GM12891 (cell line): ENCODE results near the gene CRYBA2.
A peak's percentile ranks its signal among the peaks of the same experiment; 100 is the strongest.

ENCODE experiments used
- DNase-seq: peaks from one replicate; pipeline ENCODE4 v3.0.0; 2011; ENCODE audit warnings: low spot score; ENCODE audit not compliant: insufficient read length
- FAIRE-seq: peaks from 2 replicates; lab custom pipeline; 2011; peaks lifted over from hg19 to GRCh38; lab: Jason Lieb, UNC
- PAX5 ChIP-seq: IDR thresholded peaks from 2 replicates; pipeline ENCODE4 v1.6.1; 2011; ENCODE audit warnings: low read length, moderate library complexity, mild to moderate bottlenecking; ENCODE audit not compliant: insufficient read depth, severe bottlenecking
- POLR2A ChIP-seq: IDR thresholded peaks from 2 replicates; pipeline ENCODE4 v1.6.1; 2011; ENCODE audit warnings: low read depth, low read length, control low read depth
- POLR2AphosphoS5 ChIP-seq: IDR thresholded peaks from 2 replicates; pipeline ENCODE4 v1.6.1; 2011; ENCODE audit warnings: low read depth, low read length, control low read depth
- POU2F2 ChIP-seq: IDR thresholded peaks from 2 replicates; pipeline ENCODE4 v1.6.1; 2011; ENCODE audit warnings: low read depth, mild to moderate bottlenecking, control low read depth, low read length, moderate library complexity
- SPI1 ChIP-seq: IDR thresholded peaks from 2 replicates; pipeline ENCODE4 v1.6.1; 2011; ENCODE audit warnings: low read depth, low read length, control low read depth
- TAF1 ChIP-seq: IDR thresholded peaks from 2 replicates; pipeline ENCODE4 v1.6.1; 2011; ENCODE audit warnings: low read depth, low read length, control low read depth

The CRYBA2 gene

GRCh38 chr2:219016721-219017120, 23.5 kb upstream of the CRYBA2 start:
- TF ChIP-seq POLR2A, result no peak
- TF ChIP-seq PAX5, result no peak
- no peak for TF ChIP-seq TAF1
- TF ChIP-seq SPI1, result no peak
- TF ChIP-seq POU2F2, result no peak
- no peak for TF ChIP-seq POLR2AphosphoS5
- FAIRE-seq (no peak), DNase-seq (no peak)

GRCh38 chr2:219010873-219011272, 17.7 kb upstream of the CRYBA2 start:
- FAIRE-seq (no peak), DNase-seq (no peak)
- TF ChIP-seq TAF1, result no peak
- TF ChIP-seq POLR2AphosphoS5, result no peak
- TF ChIP-seq SPI1, result no peak
- no peak for TF ChIP-seq POU2F2
- no peak for TF ChIP-seq POLR2A
- no peak for TF ChIP-seq PAX5

- TF ChIP-seq TAF1, result no peak
- no peak for FAIRE-seq
- DNase-seq, result peak; percentile 63
Measured at GRCh38 chr2:219010162-219010756, 17.0 kb upstream of the CRYBA2 start.

GRCh38 chr2:219009294-219009693, 16.1 kb upstream of the CRYBA2 start:
- DNase-seq (no peak), FAIRE-seq (no peak)
- TF ChIP-seq POLR2AphosphoS5 (no peak), PAX5 (no peak), TAF1 (no peak), SPI1 (no peak), POU2F2 (no peak), POLR2A (no peak)

- DNase-seq, result no peak
- FAIRE-seq, result no peak
- TF ChIP-seq PAX5, result no peak
- no peak for TF ChIP-seq POLR2AphosphoS5
- TF ChIP-seq POU2F2, result no peak
- TF ChIP-seq POLR2A, result no peak
- TF ChIP-seq SPI1, result no peak
- TF ChIP-seq TAF1, result no peak
Measured at GRCh38 chr2:219003979-219004378, 10.8 kb upstream of the CRYBA2 start.

GRCh38 chr2:219003267-219003634, 10.0 kb upstream of the CRYBA2 start:
- TF ChIP-seq POU2F2, result no peak
- no peak for TF ChIP-seq PAX5
- no peak for TF ChIP-seq POLR2A
- no peak for TF ChIP-seq POLR2AphosphoS5
- FAIRE-seq (no peak), DNase-seq (no peak)

- no peak for TF ChIP-seq POLR2A
- TF ChIP-seq SPI1, result no peak
- no peak for TF ChIP-seq POU2F2
- no peak for TF ChIP-seq POLR2AphosphoS5
- no peak for TF ChIP-seq PAX5
- TF ChIP-seq TAF1, result no peak
- DNase-seq (no peak), FAIRE-seq (peak; percentile 38)
Measured at GRCh38 chr2:219002395-219003266, 9.4 kb upstream of the CRYBA2 start.

GRCh38 chr2:219001577-219002394, 8.6 kb upstream of the CRYBA2 start:
- no peak for DNase-seq
- TF ChIP-seq PAX5, result no peak
- TF ChIP-seq SPI1, result no peak
- no peak for TF ChIP-seq POU2F2
- TF ChIP-seq POLR2AphosphoS5, result no peak
- TF ChIP-seq POLR2A, result no peak
- TF ChIP-seq TAF1, result no peak
- FAIRE-seq, result no peak

GRCh38 chr2:219001100-219001576, 7.9 kb upstream of the CRYBA2 start:
- no peak for DNase-seq
- no peak for TF ChIP-seq PAX5
- no peak for TF ChIP-seq POU2F2
- TF ChIP-seq TAF1, result no peak
- TF ChIP-seq SPI1, result no peak
- TF ChIP-seq POLR2AphosphoS5, result no peak
- TF ChIP-seq POLR2A, result no peak
- FAIRE-seq, result no peak

- TF ChIP-seq SPI1 (no peak), PAX5 (no peak), TAF1 (no peak), POLR2AphosphoS5 (no peak), POU2F2 (no peak), POLR2A (no peak)
- FAIRE-seq, result no peak
- DNase-seq, result no peak
Measured at GRCh38 chr2:219000569-219000960, 7.3 kb upstream of the CRYBA2 start.
